WTC11 (cell line): ENCODE results near the gene GUCD1.

ENCODE experiments used
- ATF3 ChIP-seq: sonication (generic); formaldehyde crosslinking; conservative IDR thresholded peaks from 2 replicates; pipeline ENCODE4 v1.8.1; 2022; ENCODE audit warnings: mild to moderate bottlenecking, missing genetic modification reagents
- CTCF ChIP-seq: fragments of 200-600 bp; IDR thresholded peaks from 2 replicates; pipeline ENCODE4 v1.8.0; 2022; ENCODE audit warnings: antibody characterized with exemption
- TP53 ChIP-seq: sonication (generic); formaldehyde crosslinking; IDR thresholded peaks from 2 replicates; pipeline ENCODE4 v1.8.1; 2023; ENCODE audit warnings: mild to moderate bottlenecking, missing genetic modification reagents
- ZNF281 ChIP-seq: sonication (generic); formaldehyde crosslinking; IDR thresholded peaks from 2 replicates; pipeline ENCODE4 v1.8.0; 2023; ENCODE audit warnings: mild to moderate bottlenecking, missing genetic modification reagents
- ZNF425 ChIP-seq: fragments of 250-450 bp; sonication (Bioruptor Pico); conservative IDR thresholded peaks from 2 replicates; pipeline ENCODE4 v1.9.0; 2021; ENCODE audit warnings: mild to moderate bottlenecking

- TF ChIP-seq ZNF281 (CRISPR knock-in tag), result no peak
- no peak for TF ChIP-seq TP53 (CRISPR knock-in tag)
- no peak for TF ChIP-seq CTCF
- no peak for TF ChIP-seq ZNF425 (CRISPR knock-in tag)
- no peak for TF ChIP-seq ATF3 (CRISPR knock-in tag)
Observed at GRCh38 chr22:24515027-24515338, 40.0 kb downstream of the GUCD1 start.
